HepG2 (cell line): ENCODE measurements around the gene ELP2. TPM values are rescaled to one million over a fixed set of nuclear protein-coding genes. Genes with fewer than 3 reads are reported as not detected.

Experiments
- ELF3 ChIP-seq: IDR thresholded peaks from 2 replicates; pipeline ENCODE4 v1.6.1; 2016; ENCODE audit warnings: missing genetic modification reagents, missing compliant biosample characterization
- ESRRA ChIP-seq: sonication (generic); formaldehyde crosslinking; IDR thresholded peaks from 2 replicates; pipeline ENCODE4 v1.5.1; 2020; ENCODE audit warnings: mild to moderate bottlenecking, low read depth, missing genetic modification reagents
- FOXJ3 ChIP-seq: sonication (generic); formaldehyde crosslinking; IDR thresholded peaks from 2 replicates; pipeline ENCODE4 v1.4.0; 2020; ENCODE audit warnings: missing genetic modification reagents, mild to moderate bottlenecking, borderline replicate concordance
- KLF6 ChIP-seq: IDR thresholded peaks from 2 replicates; pipeline ENCODE4 v1.8.0; 2016; ENCODE audit warnings: missing biosample characterization, missing genetic modification reagents
- MAZ ChIP-seq, 2 experiments: sonication (generic) in 1 of 2; formaldehyde crosslinking in 1 of 2; IDR thresholded peaks; 2 replicates each; pipeline versions ENCODE4 v1.5.0 to v1.6.1; 2012 to 2020; ENCODE audit warnings: low read depth in 2 of 2, mild to moderate bottlenecking in 2 of 2, borderline replicate concordance in 1 of 2, improper control_type of control experiment in 1 of 2, low read length in 1 of 2, missing genetic modification reagents in 1 of 2, moderate library complexity in 1 of 2
- MED8 ChIP-seq: sonication (generic); formaldehyde crosslinking; IDR thresholded peaks from 2 replicates; pipeline ENCODE4 v1.8.1; 2023; ENCODE audit warnings: mild to moderate bottlenecking, missing genetic modification reagents; ENCODE audit not compliant: insufficient replicate concordance
- MNT ChIP-seq: fragments of 450-650 bp; IDR thresholded peaks from 2 replicates; pipeline ENCODE4 v1.6.1; 2016
- MTERF4 ChIP-seq: sonication (generic); formaldehyde crosslinking; IDR thresholded peaks from 2 replicates; pipeline ENCODE4 v1.8.0; 2023; ENCODE audit warnings: mild to moderate bottlenecking, missing genetic modification reagents
- NAIF1 ChIP-seq: sonication (generic); formaldehyde crosslinking; IDR thresholded peaks from 2 replicates; pipeline ENCODE4 v1.5.0; 2020; ENCODE audit warnings: mild to moderate bottlenecking, missing genetic modification reagents, borderline replicate concordance
- NPAS2 ChIP-seq: sonication (generic); formaldehyde crosslinking; IDR thresholded peaks from 2 replicates; pipeline ENCODE4 v1.8.0; 2022; ENCODE audit warnings: mild to moderate bottlenecking, missing genetic modification reagents, borderline replicate concordance
- PTBP1 ChIP-seq: fragments of 200-400 bp; formaldehyde crosslinking; IDR thresholded peaks from 2 replicates; pipeline ENCODE4 v1.6.1; 2018; ENCODE audit warnings: low read length, low read depth; ENCODE audit not compliant: poor library complexity, severe bottlenecking
- RELA ChIP-seq: sonication (generic); formaldehyde crosslinking; IDR thresholded peaks from 2 replicates; pipeline ENCODE4 v1.4.0; 2020; ENCODE audit warnings: missing genetic modification reagents
- SAP130 ChIP-seq: IDR thresholded peaks from 2 replicates; pipeline ENCODE4 v1.6.1; 2016; ENCODE audit warnings: low read depth
- SMAD3 ChIP-seq: sonication (generic); formaldehyde crosslinking; IDR thresholded peaks from 2 replicates; pipeline ENCODE4 v1.4.0; 2020; ENCODE audit warnings: missing genetic modification reagents
- SOX13 ChIP-seq, 3 experiments: fragments of 450-650 bp in 1 of 3; sonication (generic) in 1 of 3; formaldehyde crosslinking in 1 of 3; IDR thresholded peaks in 2 of 3; conservative IDR thresholded peaks in 1 of 3; 2 replicates each; pipeline versions ENCODE4 v1.5.0 to v1.6.1; 2016 to 2020; ENCODE audit warnings: antibody characterized with exemption in 1 of 3, mild to moderate bottlenecking in 1 of 3, missing compliant biosample characterization in 1 of 3, missing genetic modification reagents in 1 of 3, moderate library complexity in 1 of 3
- YEATS2 ChIP-seq: sonication (generic); formaldehyde crosslinking; IDR thresholded peaks from 2 replicates; pipeline ENCODE4 v1.4.0; 2020; ENCODE audit warnings: missing genetic modification reagents, borderline replicate concordance
- ZBTB38 ChIP-seq: sonication (generic); formaldehyde crosslinking; IDR thresholded peaks from 2 replicates; pipeline ENCODE4 v1.5.1; 2020; ENCODE audit warnings: mild to moderate bottlenecking, missing genetic modification reagents
- ZC3H4 ChIP-seq: sonication (generic); formaldehyde crosslinking; IDR thresholded peaks from 2 replicates; pipeline ENCODE4 v1.4.0; 2020; ENCODE audit warnings: missing genetic modification reagents, borderline replicate concordance
- ZGPAT ChIP-seq: IDR thresholded peaks from 2 replicates; pipeline ENCODE4 v1.6.1; 2016; ENCODE audit warnings: mild to moderate bottlenecking
- ZNF292 ChIP-seq: sonication (generic); formaldehyde crosslinking; IDR thresholded peaks from 2 replicates; pipeline ENCODE4 v1.8.1; 2022; ENCODE audit warnings: mild to moderate bottlenecking, low read depth, missing genetic modification reagents, borderline replicate concordance
- ZNF704 ChIP-seq: sonication (generic); formaldehyde crosslinking; IDR thresholded peaks from 2 replicates; pipeline ENCODE4 v1.8.1; 2023; ENCODE audit warnings: mild to moderate bottlenecking, inconsistent platforms, moderate library complexity, missing genetic modification reagents, borderline replicate concordance
- ZNF891 ChIP-seq: sonication (generic); formaldehyde crosslinking; IDR thresholded peaks from 2 replicates; pipeline ENCODE4 v1.5.0; 2020; ENCODE audit warnings: mild to moderate bottlenecking, missing genetic modification reagents
- ZSCAN31 ChIP-seq: sonication (generic); formaldehyde crosslinking; IDR thresholded peaks from 2 replicates; pipeline ENCODE4 v1.5.0; 2020; ENCODE audit warnings: low read depth, mild to moderate bottlenecking, missing genetic modification reagents
- polyA plus RNA-seq, 8 experiments: library from polyadenylated mRNA; depleted of rRNA in 3 of 8; stranded (reverse) in 7 of 8; unstranded in 1 of 8; fragments of >200 nt; fragmentation: Illumina TruSeq in 4 of 8; extraction: Trizol in 4 of 8; gene quantifications; 2 replicates each; pipeline versions ENCODE4 v1.2.1 to v1.2.3, GENCODE V29; 2011 to 2016; ENCODE audit warnings: low read depth in 4 of 8, missing spikeins in 1 of 8, mixed read lengths in 1 of 8; ENCODE audit not compliant: insufficient read depth in 1 of 8
- total RNA-seq, 5 experiments: library from RNA; depleted of rRNA; stranded (reverse); fragments of >200 nt; fragmentation: Illumina TruSeq; extraction: Trizol; gene quantifications; 2 replicates each; pipeline ENCODE4 v1.2.3, GENCODE V29; 2016; ENCODE audit warnings: low read depth in 1 of 5

The ELP2 gene
- total and polyA plus RNA-seq, 2 of the 13 experiments (the other 11 are each of a cell fraction or from before 2014, with no cell fraction given): 98.7 to 100 TPM

- TF ChIP-seq NAIF1 (CRISPR knock-in tag): peak; percentile 74; the same call in 1 of the 2 replicates
- 0 out of 2 replicates have a peak, but pooled peaks have one; percentile 14 for TF ChIP-seq ZC3H4 (CRISPR knock-in tag)
- TF ChIP-seq PTBP1: no peak
- TF ChIP-seq ELF3: peak; percentile 67
- peak; percentile 87 for TF ChIP-seq MTERF4 (CRISPR knock-in tag)
- TF ChIP-seq MNT: peak; percentile 48
- TF ChIP-seq FOXJ3 (CRISPR knock-in tag): peak; percentile 79; the same call in 1 of the 2 replicates
- 0 out of 2 replicates have a peak, but pooled peaks have one; percentile 27 for TF ChIP-seq RELA (CRISPR knock-in tag)
- TF ChIP-seq SMAD3 (CRISPR knock-in tag): peak; percentile 46; the same call in 1 of the 2 replicates
- TF ChIP-seq KLF6 (CRISPR knock-in tag): peak; percentile 26; the same call in 1 of the 2 replicates
- TF ChIP-seq ZBTB38: peak; percentile 78
- TF ChIP-seq MED8 (CRISPR knock-in tag): peak; percentile 40
- TF ChIP-seq ZNF891 (CRISPR knock-in tag): peak; percentile 94
- TF ChIP-seq ZSCAN31 (CRISPR knock-in tag): peak; percentile 73; the same call in 1 of the 2 replicates
- TF ChIP-seq SOX13 (IDR thresholded peaks at IDR 0.05): no peak
- TF ChIP-seq SOX13 (CRISPR knock-in tag; conservative IDR thresholded peaks at IDR 0.05 in 1 of 2, IDR thresholded peaks at IDR 0.05 in 1 of 2): peak in 1 of 2 experiments; percentile 40; a peak in 1 of 4 replicates
- peak; percentile 97 for TF ChIP-seq ZGPAT (CRISPR knock-in tag)
- TF ChIP-seq NPAS2 (CRISPR knock-in tag): no peak
- 0 out of 2 replicates have a peak, but pooled peaks have one; percentile 44 for TF ChIP-seq ZNF704 (CRISPR knock-in tag)
- TF ChIP-seq MAZ (IDR thresholded peaks at IDR 0.05; ENCODE audit: borderline replicate concordance, low read depth, low read length): peak; percentile 55; the same call in 1 of the 2 replicates
- peak; percentile 94 for TF ChIP-seq MAZ (CRISPR knock-in tag; IDR thresholded peaks at IDR 0.05; ENCODE audit: low read depth)
- TF ChIP-seq ESRRA: no peak; the same call in none of the 2 replicates
- TF ChIP-seq SAP130 (CRISPR knock-in tag): peak; percentile 96
- TF ChIP-seq ZNF292 (CRISPR knock-in tag): no peak
- peak; percentile 78; the same call in 1 of the 2 replicates for TF ChIP-seq YEATS2 (CRISPR knock-in tag)
Observed at GRCh38 chr18:36129300-36130038, at the start of gene ELP2, which contains the start of gene SLC39A6 (continued).
